ENCODE data around the gene ABCA13.

Gene ABCA13

GRCh38 chr7:48515171-48515570 is 343.9 kb downstream of the ABCA13 start:
- no peak for TF ChIP-seq EGR1 (IDR thresholded peaks at IDR 0.05)

GRCh38 chr7:48518092-48518491 is 346.8 kb downstream of the ABCA13 start:
- TF ChIP-seq FOXM1 (IDR thresholded peaks at IDR 0.05; ENCODE audit: borderline replicate concordance, low read depth) (no peak), CEBPB (IDR thresholded peaks at IDR 0.05) (no peak), TCF12 (IDR thresholded peaks at IDR 0.05; ENCODE audit: low read depth) (no peak), EGR1 (IDR thresholded peaks at IDR 0.05) (no peak), ZBTB7A (IDR thresholded peaks at IDR 0.05; ENCODE audit: low read depth) (no peak), NFIC (IDR thresholded peaks at IDR 0.05) (no peak), MAX (IDR thresholded peaks at IDR 0.05) (no peak), USF1 (IDR thresholded peaks at IDR 0.05) (no peak), EP300 (IDR thresholded peaks at IDR 0.05; ENCODE audit: borderline replicate concordance) (no peak), YY1 (IDR thresholded peaks at IDR 0.05; ENCODE audit: low read depth) (no peak), CREB1 (IDR thresholded peaks at IDR 0.05; ENCODE audit: low read depth) (no peak), TEAD4 (IDR thresholded peaks at IDR 0.05) (no peak), RAD21 (IDR thresholded peaks at IDR 0.05; ENCODE audit: low read depth) (no peak), TAF1 (IDR thresholded peaks at IDR 0.05; ENCODE audit: low read depth) (no peak)
- TF ChIP-seq, protein P1, sequence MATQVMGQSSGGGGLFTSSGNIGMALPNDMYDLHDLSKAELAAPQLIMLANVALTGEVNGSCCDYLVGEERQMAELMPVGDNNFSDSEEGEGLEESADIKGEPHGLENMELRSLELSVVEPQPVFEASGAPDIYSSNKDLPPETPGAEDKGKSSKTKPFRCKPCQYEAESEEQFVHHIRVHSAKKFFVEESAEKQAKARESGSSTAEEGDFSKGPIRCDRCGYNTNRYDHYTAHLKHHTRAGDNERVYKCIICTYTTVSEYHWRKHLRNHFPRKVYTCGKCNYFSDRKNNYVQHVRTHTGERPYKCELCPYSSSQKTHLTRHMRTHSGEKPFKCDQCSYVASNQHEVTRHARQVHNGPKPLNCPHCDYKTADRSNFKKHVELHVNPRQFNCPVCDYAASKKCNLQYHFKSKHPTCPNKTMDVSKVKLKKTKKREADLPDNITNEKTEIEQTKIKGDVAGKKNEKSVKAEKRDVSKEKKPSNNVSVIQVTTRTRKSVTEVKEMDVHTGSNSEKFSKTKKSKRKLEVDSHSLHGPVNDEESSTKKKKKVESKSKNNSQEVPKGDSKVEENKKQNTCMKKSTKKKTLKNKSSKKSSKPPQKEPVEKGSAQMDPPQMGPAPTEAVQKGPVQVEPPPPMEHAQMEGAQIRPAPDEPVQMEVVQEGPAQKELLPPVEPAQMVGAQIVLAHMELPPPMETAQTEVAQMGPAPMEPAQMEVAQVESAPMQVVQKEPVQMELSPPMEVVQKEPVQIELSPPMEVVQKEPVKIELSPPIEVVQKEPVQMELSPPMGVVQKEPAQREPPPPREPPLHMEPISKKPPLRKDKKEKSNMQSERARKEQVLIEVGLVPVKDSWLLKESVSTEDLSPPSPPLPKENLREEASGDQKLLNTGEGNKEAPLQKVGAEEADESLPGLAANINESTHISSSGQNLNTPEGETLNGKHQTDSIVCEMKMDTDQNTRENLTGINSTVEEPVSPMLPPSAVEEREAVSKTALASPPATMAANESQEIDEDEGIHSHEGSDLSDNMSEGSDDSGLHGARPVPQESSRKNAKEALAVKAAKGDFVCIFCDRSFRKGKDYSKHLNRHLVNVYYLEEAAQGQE (IDR thresholded peaks at IDR 0.05; ENCODE audit: low read depth) = no peak

- TF ChIP-seq EP300 (IDR thresholded peaks at IDR 0.05; ENCODE audit: borderline replicate concordance) = no peak
- no peak for TF ChIP-seq TEAD4 (IDR thresholded peaks at IDR 0.05)
- no peak for TF ChIP-seq TCF12 (IDR thresholded peaks at IDR 0.05; ENCODE audit: low read depth)
- no peak for TF ChIP-seq USF1 (IDR thresholded peaks at IDR 0.05)
- TF ChIP-seq, protein P1 (IDR thresholded peaks at IDR 0.05; ENCODE audit: low read depth) = no peak
- TF ChIP-seq TAF1 (IDR thresholded peaks at IDR 0.05; ENCODE audit: low read depth) = no peak
- TF ChIP-seq CREB1 (IDR thresholded peaks at IDR 0.05; ENCODE audit: low read depth) = no peak
- TF ChIP-seq NFIC (IDR thresholded peaks at IDR 0.05) = no peak
- no peak for TF ChIP-seq MAX (IDR thresholded peaks at IDR 0.05)
- TF ChIP-seq YY1 (IDR thresholded peaks at IDR 0.05; ENCODE audit: low read depth) = no peak
- no peak for TF ChIP-seq ZBTB7A (IDR thresholded peaks at IDR 0.05; ENCODE audit: low read depth)
- no peak for TF ChIP-seq EGR1 (IDR thresholded peaks at IDR 0.05)
- TF ChIP-seq CEBPB (IDR thresholded peaks at IDR 0.05) = no peak
- no peak for TF ChIP-seq FOXM1 (IDR thresholded peaks at IDR 0.05; ENCODE audit: borderline replicate concordance, low read depth)
- TF ChIP-seq RAD21 (IDR thresholded peaks at IDR 0.05; ENCODE audit: low read depth) = no peak
Observed at GRCh38 chr7:48522692-48523091, 351.4 kb downstream of the ABCA13 start.

DNA sequence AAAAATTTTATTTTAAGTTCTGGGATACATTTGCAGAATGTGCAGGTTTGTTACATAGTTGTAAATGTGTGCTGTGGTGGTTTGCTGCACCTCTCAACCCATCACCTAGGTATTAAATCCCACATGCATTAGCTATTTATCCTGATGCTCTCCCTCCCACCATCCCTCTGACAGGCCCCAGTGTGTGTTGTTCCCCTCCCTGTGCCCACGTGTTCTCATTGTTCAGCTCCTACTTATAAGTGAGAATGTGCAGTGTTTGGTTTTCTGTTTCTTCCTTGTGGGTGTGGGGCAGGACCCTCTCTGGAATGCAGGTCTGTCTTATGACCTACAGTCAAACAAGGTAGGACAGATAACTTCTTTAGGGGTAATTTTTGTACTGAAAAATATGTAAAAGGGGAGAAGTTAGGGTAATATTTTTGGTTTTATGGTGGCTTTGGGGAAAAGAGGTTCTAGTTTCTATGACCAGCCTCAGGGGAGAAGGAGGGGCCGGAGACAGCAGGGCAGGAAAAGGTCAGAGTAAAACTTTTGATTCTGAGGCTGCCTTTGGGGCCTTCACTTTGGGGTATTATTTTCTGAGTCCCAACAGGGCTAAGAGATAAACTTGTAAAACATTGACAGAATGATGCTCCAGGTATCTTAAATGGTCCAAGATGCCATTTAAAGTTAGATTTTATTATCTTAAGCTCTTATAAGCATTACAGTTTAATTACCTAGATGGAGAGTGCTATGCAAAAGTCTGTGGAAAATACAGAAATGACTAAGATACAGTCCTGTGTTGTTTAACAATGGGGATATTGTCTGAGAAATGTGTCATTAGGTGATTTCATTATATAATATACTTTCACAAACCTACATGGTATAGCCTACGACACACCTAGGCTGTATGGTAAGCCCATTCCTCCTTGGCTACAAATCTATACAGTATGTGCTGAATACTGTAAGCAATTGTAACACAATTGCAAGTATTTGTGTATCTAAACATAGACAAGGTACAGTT is 354.8 kb downstream of the ABCA13 start:
- no peak for TF ChIP-seq ZBTB7A (IDR thresholded peaks at IDR 0.05; ENCODE audit: low read depth)

GRCh38 chr7:48528646-48529045 is 357.4 kb downstream of the ABCA13 start:
- no peak for TF ChIP-seq FOXM1 (IDR thresholded peaks at IDR 0.05; ENCODE audit: borderline replicate concordance, low read depth)
- no peak for TF ChIP-seq CEBPB (IDR thresholded peaks at IDR 0.05)
- no peak for TF ChIP-seq YY1 (IDR thresholded peaks at IDR 0.05; ENCODE audit: low read depth)
- no peak for TF ChIP-seq NFIC (IDR thresholded peaks at IDR 0.05)
- no peak for TF ChIP-seq TCF12 (IDR thresholded peaks at IDR 0.05; ENCODE audit: low read depth)
- no peak for TF ChIP-seq TAF1 (IDR thresholded peaks at IDR 0.05; ENCODE audit: low read depth)
- TF ChIP-seq CREB1 (IDR thresholded peaks at IDR 0.05; ENCODE audit: low read depth) = no peak
- TF ChIP-seq TEAD4 (IDR thresholded peaks at IDR 0.05) = no peak
- TF ChIP-seq, protein P1 (IDR thresholded peaks at IDR 0.05; ENCODE audit: low read depth) = no peak
- no peak for TF ChIP-seq MAX (IDR thresholded peaks at IDR 0.05)
- no peak for TF ChIP-seq EGR1 (IDR thresholded peaks at IDR 0.05)
- no peak for TF ChIP-seq RAD21 (IDR thresholded peaks at IDR 0.05; ENCODE audit: low read depth)
- no peak for TF ChIP-seq USF1 (IDR thresholded peaks at IDR 0.05)
- no peak for TF ChIP-seq ZBTB7A (IDR thresholded peaks at IDR 0.05; ENCODE audit: low read depth)
- TF ChIP-seq EP300 (IDR thresholded peaks at IDR 0.05; ENCODE audit: borderline replicate concordance) = no peak

Data from Ishikawa (cell line).